GM21529 (cell line): Measurements from ENCODE around the gene ITPK1.

ENCODE experiments used
- ATAC-seq: cut with Tn5 transposase; IDR thresholded peaks from one replicate; pipeline ENCODE4 v1.9.1; 2021; ENCODE audit not compliant: unreplicated experiment

The ITPK1 gene

DNA sequence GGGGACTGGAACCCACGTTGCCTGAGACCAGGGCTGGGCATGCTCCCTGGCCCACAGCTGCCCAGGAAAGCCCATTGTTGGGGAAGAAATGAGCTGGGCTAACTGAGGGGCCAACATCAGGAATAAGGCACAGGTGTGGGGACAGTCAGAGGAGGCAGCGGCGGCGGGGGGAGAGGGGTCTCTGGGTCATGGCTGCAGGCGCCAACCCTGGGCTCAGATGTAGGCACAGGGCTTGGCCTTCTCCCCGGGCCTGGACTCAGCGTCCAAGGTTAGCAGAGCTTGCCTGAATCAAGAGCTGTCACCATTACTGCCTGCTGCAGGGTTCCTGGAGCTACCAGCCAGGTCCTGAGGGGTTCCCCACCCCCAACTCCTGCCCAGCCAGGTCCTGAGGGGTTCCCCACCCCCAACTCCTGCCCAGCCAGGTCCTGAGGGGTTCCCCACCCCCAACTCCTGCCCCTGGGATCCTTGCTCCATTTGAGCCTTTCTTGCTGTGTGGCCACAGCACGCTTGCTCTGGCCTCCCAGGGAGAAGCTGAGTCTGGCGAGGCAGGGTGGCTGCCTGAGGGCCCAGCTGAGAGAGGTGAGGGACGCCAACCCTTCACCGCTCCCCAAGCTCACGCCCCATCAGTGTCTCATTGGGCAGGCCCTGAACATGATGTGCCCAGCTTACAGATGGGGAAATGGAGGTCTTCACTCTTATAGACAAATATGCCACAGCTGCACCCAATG is 186.6 kb downstream of the ITPK1 start:
- ATAC-seq: no peak

GRCh38 chr14:92928258-92928629 is 187.5 kb downstream of the ITPK1 start:
- ATAC-seq: no peak

- no peak for ATAC-seq
Measured at GRCh38 chr14:92927349-92928257, 188.1 kb downstream of the ITPK1 start.

DNA sequence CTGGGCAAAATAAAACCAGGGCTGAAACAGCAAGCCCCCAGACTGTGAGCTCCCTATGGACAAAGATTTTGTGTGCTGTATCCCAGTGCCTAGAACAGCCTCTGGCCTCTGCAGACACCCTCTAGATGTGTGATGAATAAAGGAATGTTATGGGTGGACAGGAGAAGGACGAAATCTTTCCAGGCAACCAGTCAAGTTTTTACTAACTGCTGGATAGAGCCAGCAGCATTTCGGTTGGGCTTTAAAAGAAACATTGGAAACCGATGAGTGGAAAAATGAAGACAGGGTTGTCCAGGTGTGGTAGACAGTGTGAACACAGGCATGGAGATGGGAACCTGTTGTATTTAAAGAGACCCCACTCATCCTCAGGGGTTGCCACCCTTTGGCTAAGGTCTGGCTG is 188.8 kb downstream of the ITPK1 start:
- no peak for ATAC-seq

- no peak for ATAC-seq
Measured at GRCh38 chr14:92926180-92926845, 189.4 kb downstream of the ITPK1 start.

GRCh38 chr14:92925446-92925845 is 190.3 kb downstream of the ITPK1 start:
- ATAC-seq: no peak

DNA sequence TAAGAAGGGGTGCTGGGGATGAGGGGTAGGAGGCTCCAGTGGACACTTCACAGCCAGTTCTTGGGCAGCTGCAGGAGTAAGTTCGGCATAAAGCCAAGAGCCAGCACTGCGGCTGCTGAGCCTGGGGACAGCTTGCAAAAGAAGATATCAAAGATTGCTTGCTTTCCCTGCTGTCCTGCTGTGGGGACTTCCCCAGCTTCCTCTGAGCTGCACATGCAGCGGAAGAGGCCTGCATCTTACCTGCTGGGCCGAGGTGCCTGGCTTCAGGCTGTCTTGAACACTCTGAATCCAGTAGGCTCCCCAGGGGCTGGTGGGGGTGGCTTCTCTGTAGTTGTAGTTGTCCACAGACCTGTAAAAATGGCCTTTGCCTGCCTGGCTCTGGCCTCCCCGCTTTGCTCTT is 191.5 kb downstream of the ITPK1 start:
- ATAC-seq: no peak

GRCh38 chr14:92923744-92924103 is 192.0 kb downstream of the ITPK1 start:
- no peak for ATAC-seq

DNA sequence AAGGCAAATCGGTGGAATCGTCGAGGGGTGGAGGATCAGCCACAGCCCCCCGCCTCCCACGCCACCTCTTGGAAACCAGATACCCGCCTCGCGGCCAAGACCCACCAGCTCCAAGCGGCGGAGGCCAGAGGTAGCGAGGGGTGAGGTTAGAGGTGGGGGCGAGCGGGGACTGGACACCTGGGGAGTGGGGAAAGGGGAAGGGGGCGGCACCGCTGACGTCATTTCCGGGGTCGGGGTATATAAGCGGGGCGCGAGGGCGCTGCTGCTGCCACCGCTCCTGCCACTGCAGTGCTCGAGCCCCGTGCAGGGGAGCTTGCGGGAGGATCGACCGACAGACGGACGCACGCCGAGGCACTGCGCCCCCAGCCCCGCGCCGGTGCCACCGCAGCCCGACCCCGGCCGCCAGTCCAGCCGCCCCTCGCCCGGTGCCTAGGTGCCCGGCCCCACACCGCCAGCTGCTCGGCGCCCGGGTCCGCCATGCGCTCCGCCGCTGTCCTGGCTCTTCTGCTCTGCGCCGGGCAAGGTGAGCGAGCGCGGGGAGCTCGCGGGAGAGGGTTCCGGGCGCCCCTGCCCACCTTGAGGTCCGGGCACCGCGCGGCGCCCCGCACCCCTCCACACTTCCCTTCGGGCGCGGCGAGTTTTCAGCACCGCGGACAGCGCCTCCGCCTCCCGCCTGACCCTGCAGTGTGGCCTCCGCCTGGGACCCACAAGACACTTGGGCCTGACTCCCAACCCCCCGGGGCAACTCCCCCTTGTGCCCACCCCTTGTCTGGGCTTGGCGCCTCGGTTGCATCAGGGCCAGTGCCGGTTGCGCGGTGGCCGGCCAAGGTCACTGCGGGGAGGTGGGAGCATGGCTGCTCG is 192.6 kb downstream of the ITPK1 start, which contains the start of gene CHGA:
TSS of gene CHGA (plus strand) at position 268 of the 861 bp plus-strand sequence. CDS start at position 478, 210 bp downstream.
- ATAC-seq: no peak

DNA sequence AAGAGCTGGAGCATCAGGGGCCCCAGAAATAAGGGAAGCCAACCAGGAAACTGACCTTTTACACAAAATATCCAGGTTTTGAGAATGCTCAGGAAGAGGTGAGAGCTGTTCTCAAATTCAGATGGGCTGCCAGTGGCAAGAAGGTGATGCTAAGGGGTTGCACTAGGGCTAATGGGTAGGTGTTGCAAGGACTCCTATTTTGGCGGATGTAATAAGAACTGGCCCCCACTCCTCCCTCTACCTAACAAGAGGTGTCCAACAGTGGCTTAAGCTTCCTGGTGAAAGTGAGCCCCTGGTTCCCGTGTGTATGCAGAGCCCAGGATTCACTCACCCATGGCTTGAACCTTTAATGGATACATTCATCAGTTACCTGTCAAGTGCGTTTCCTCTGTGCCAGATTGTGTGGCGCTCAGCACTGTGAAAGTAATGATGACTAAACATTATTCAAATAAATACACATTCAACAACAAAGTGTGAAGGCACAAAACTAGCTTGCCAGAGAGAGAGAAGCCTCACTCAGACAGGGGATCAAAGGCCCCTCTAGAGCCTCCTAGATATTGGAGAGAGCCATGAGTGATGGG is 193.5 kb downstream of the ITPK1 start:
- no peak for ATAC-seq

DNA sequence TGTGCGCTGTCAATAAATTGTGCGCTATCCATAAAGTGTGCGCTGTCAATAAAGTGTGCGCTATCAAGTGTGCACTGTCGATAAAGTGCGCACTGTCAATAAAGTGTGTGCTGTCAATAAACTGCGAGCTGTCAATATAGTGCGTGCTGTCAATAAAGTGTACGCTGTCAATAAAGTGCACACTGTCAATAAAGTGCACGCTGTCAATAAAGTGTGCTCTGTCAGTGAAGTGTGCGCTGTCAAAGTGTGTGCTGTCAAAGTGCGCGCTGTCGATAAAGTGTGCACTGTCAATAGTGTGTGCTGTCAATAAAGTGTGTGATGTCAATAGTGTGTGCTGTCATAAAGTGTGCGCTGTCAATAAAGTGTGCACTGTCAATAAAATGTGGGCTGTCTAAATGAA is 195.7 kb downstream of the ITPK1 start:
- no peak for ATAC-seq

- no peak for ATAC-seq
Measured at GRCh38 chr14:92917956-92918355, 197.8 kb downstream of the ITPK1 start.

- ATAC-seq: no peak
Measured at GRCh38 chr14:92917041-92917940, 198.4 kb downstream of the ITPK1 start.

DNA sequence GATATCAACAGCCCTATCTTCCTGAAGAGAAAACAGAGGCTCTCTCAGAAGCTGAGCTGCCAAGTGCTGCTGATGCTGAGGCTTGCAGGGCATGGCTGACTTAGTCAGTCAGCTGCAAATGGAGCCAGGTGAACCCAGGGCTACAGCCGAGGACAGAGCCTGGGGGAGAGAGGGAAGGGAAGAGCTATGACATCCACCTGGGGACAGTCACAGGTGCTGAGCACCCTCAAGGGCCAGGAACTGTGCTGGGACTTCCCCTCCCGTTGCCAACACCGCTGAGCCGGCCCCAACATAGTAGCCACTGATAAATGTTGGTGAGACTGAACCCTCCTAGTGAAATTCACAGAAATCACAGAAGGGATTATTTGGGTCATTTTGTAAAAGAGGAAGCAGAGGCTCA is 199.5 kb downstream of the ITPK1 start:
- no peak for ATAC-seq

DNA sequence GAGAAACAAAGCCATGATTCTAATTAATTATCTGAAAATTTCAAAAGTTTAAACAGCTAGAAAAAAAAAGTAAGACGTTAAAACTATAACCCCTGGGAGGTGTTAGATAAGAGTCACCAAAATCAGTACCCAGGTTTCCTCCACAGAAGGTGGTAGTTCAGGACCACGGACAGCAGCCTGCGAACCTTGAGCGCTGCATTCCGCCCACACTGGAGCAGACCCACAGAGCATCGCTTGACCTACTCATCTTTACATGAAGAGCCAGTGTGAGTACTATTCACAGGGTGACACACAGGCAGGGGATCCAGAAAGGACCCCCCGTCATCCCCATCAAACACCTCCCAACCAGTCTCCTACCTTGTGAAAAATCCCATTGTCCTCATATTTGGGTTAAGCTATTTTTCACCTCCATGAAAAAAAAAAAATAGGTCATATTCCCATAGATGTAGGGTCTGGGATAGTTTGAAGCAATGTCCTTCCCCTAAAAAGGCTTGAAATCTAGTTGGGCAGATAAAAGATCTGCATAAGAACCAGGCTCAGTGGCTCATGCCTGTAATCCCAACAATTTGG is 201.6 kb downstream of the ITPK1 start:
- no peak for ATAC-seq

DNA sequence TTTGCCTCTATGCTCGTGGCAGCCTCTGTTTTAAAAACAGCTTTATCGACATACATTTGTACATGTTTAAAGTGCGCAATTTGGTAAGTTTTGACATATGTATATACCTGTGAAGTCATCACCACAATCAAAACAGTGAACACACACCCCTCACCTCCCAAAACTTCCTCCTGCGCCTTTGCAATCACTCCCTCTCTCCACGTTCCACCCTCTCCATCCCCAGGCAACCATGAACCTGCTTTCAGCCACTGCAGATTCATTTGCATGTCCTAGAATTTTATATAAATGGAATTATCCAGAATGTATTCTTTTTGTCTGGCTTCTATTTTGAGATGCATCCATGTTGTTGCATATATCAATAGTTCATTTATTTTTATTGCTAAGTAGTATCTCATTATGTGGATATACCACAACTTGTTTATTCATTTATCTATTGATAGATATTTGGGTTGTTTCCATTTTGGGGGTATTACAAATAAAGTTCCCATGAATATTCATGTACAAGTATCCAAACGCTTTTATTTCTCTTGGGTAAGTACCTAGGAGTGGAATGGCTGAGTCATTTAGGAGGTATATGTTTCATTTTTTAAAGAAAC is 208.3 kb downstream of the ITPK1 start:
- ATAC-seq: no peak

DNA sequence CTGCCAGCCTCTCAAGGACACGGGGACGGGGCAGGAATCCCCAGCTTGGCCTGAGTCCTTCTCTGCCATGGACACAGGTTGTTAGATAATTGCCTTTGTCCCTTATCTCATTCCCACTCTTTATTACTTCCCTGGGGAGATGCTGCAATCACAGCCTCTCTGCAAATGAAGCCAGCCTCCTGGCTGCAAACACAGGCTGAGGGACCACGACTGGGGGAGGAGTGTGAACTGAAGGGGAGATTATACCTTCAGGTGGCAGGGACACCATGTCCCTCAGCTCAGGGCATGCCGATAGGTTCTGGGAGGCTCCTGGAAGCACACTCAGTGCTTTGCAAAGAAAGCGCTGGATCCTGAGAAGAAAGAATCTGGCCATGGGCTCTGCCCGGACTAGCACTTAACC is 208.9 kb downstream of the ITPK1 start:
- no peak for ATAC-seq

DNA sequence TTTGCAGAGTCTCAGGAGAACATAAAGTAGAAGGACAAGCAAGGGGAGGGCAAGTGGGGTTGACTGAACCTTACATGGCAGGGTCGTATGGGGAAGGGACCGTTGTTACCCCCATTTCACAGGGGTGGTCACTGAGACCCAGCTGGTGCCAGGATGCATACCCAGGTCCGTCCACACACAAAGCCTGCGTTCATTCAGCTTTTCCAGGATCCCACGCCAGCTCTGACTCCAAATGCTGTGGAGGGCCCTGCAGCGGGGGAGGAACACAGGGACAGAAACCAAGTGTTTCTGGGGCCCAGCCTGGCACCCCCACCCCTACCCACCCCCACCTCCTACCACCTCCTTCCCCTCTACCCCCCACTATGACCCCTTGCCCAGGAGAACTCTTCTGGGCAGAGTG is 209.3 kb downstream of the ITPK1 start:
- no peak for ATAC-seq

DNA sequence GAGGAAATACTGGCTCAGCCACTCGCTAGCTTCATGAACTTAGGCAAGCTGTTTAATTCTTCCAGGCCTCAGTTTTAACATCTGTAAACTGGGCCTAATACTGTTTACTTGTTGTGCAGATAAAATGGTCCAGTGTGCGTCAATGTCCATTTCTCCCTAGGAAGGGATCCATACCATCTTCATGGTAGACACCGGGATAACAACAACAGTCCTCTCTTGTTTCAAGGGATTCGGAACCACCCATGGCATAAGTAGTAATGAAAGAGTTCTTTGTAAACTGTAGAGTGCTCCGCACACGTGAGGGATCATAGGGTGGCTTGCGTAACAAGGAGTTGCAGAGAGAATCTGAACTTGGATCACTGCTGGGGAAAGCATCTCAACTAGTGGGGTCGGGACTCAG is 210.1 kb downstream of the ITPK1 start:
- no peak for ATAC-seq
